Measurements from ENCODE around the gene FRS2. TPM values are rescaled to one million over a fixed set of nuclear protein-coding genes. Genes with fewer than 3 reads are reported as not detected.

FRS2 gene
- total and polyA plus RNA-seq, 10 donors, result 3.4 to 51.7 (median 26.5) TPM

DNA sequence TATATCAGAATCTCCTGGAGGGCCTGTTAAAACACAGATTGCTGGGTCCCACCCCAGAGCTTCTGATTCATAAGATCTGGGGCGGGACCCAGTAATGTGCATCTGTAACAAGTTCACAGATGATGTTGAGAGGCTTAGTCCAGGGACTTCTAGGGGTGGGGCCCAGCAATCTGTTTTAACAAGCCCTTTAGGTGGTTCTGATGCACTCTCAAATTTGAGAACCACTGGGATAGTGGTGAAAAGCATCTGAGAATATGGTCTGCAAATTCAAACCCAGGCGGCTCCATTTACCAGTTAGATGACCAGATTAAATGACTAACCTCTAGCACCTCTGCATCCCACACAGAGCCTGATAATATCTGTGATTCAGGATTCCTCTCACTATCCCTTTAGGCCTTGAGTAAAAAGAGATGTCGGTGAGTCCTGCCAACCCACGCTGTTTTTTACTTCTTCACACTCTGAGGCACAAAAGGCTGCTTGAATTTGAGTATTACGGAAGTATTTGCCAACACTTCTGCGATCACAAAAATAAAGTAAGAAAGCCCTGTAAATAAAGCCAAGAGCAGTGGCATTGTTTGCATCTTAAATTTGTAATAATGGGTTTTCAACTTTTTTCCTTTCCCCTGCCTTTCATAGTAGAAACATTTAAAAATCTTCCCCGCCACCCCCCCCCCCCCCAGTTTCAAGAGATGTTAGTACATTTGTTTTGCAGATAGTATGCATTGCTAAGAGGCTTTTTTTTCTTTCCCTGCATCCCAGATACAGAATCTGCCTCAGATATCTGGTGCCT is 1.8 kb upstream of the FRS2 start:
- 86 to 93% (median 90%) methylated on average over 6 to 7 of the region's 7 CpGs for WGBS, 5 donors
- no peak for DNase-seq
- Histone ChIP-seq H3K4me3 (no peak overlapping the region), H3K27ac (peak overlapping the region in 1 of 8 donors; percentile 6), H3K36me3 (no peaks in the 10 kb centered on the region), H3K9me3 (no peaks in the 10 kb centered on the region), H3K27me3 (replicated peaks in 1 of 7) (no peaks in the 10 kb centered on the region), H3K4me1 (peaks cover 18 to 58% (median 40%) of the 10 kb centered on the region in 6 donors)
- TF ChIP-seq POLR2A (IDR thresholded peaks at IDR 0.05), result no peak
- no peak for TF ChIP-seq POLR2AphosphoS5 (IDR thresholded peaks at IDR 0.05)
- TF ChIP-seq, protein P1, sequence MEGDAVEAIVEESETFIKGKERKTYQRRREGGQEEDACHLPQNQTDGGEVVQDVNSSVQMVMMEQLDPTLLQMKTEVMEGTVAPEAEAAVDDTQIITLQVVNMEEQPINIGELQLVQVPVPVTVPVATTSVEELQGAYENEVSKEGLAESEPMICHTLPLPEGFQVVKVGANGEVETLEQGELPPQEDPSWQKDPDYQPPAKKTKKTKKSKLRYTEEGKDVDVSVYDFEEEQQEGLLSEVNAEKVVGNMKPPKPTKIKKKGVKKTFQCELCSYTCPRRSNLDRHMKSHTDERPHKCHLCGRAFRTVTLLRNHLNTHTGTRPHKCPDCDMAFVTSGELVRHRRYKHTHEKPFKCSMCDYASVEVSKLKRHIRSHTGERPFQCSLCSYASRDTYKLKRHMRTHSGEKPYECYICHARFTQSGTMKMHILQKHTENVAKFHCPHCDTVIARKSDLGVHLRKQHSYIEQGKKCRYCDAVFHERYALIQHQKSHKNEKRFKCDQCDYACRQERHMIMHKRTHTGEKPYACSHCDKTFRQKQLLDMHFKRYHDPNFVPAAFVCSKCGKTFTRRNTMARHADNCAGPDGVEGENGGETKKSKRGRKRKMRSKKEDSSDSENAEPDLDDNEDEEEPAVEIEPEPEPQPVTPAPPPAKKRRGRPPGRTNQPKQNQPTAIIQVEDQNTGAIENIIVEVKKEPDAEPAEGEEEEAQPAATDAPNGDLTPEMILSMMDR (IDR thresholded peaks at IDR 0.05 in 8 of 11, conservative IDR thresholded peaks at IDR 0.05 in 3 of 11), result no peak
- intact Hi-C loops (cut with DNase I; ENCODE audit: low total_unique reads), result no loop called here

DNA sequence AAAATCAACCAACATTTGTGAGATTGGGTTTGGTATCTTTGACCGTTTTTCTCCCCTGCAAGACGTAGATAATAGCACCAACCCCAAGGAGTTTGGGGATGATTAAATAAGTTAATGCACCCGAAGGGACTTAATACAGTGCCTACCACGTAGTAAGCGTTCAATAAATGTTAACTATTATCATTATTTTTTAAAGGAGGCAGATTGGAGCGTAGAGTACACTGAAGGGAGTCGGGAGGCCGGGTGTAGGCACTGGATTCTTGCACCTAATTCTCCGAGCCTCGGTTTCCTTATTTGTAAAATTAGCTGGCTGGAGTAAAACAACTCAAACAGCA is 367 bp upstream of the FRS2 start:
- H3K27ac ChIP-seq, result peak overlapping the region; percentile 70 to 94 (median 93)
- intact Hi-C loops (cut with DNase I; ENCODE audit: low total_unique reads), result no loop called here

DNA sequence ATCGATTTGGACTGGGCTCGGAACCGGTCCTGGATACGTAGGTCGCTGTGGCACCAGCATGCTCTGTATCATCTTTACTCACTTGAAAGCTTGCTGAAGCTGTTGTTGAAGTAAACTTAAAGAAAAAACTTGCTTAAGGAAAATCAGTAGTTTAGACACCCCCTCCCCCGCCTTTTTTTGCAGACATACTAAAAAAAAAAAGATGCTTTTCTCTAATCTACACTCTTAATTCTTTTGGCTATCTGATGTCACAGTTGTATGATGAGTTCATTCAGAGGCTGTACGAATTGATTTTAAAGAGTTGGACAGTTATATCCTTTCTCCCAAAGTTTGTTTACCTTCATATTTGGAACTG is 865 bp downstream of the FRS2 start:
- intact Hi-C loops (cut with DNase I; ENCODE audit: low total_unique reads), result no loop called here
- Histone ChIP-seq H3K27ac (peak overlapping the region in 7 of 8 donors; percentile 89 to 94 (median 93)), H3K4me3 (peak overlapping the region; percentile 72 to 93 (median 90)), H3K4me1 (peaks cover 18 to 84% (median 67%) of the 10 kb centered on the region in 6 donors), H3K36me3 (no peaks in the 10 kb centered on the region), H3K9me3 (no peaks in the 10 kb centered on the region), H3K27me3 (replicated peaks in 1 of 7) (no peaks in the 10 kb centered on the region)
- no peak for DNase-seq
- 2 to 6% (median 4%) methylated on average over 7 of the region's 7 CpGs for WGBS, 5 donors
- TF ChIP-seq, protein P1 (IDR thresholded peaks at IDR 0.05 in 8 of 11, conservative IDR thresholded peaks at IDR 0.05 in 3 of 11), result no peak
- no peak for TF ChIP-seq POLR2A (IDR thresholded peaks at IDR 0.05)
- no peak for TF ChIP-seq POLR2AphosphoS5 (IDR thresholded peaks at IDR 0.05)

More for the DNA sequence above, 367 bp upstream of the FRS2 start:
- H3K27me3 ChIP-seq (replicated peaks in 1 of 7), result no peaks in the 10 kb centered on the region
- TF ChIP-seq, protein P1 (IDR thresholded peaks at IDR 0.05 in 8 of 11, conservative IDR thresholded peaks at IDR 0.05 in 3 of 11), result no peak
- no peak for TF ChIP-seq POLR2AphosphoS5 (IDR thresholded peaks at IDR 0.05)
- no peak for TF ChIP-seq POLR2A (IDR thresholded peaks at IDR 0.05)
- H3K9me3 ChIP-seq, result no peaks in the 10 kb centered on the region
- H3K4me3 ChIP-seq, result peak overlapping the region; percentile 72 to 93 (median 90)
- no peak for DNase-seq
- H3K4me1 ChIP-seq, result peaks cover 18 to 72% (median 54%) of the 10 kb centered on the region in 6 donors
- WGBS, 5 donors, result 23 to 45% (median 32%) methylated on average over 10 of the region's 10 CpGs
- H3K36me3 ChIP-seq, result no peaks in the 10 kb centered on the region

DNA sequence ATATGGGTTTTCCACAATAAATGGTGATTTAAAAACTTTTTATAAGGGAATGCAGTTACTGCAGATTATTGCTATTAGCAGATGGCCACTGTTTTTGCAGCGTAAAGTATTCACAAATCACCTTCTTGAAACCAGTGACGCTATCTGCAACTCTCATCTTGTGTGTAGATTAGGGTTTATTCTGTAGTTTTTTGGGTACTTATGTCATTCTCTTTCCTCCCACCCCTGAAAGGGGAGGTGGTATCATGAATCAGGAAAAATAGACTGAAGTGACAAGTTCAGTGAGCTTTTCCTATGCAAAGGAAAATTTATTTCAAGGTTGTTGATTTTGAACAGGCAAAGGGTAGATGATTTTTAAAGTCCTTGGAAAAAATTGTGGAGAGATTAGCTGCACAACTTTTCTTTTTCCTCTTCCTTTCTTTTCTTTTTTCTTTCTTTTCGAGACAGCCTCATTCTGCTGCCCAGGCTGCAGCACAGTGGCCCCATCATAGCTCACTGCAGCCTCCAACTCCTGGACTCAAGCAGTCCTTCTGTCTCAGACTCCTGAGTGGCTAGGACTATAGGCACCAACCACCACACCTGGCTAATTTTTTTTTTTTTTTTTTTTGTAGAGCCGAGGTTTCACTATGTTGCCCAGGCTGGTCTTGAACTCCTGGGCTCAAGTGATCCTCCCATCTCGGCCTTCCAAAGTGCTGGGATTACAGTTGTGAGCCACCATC is 1.6 kb downstream of the FRS2 start:
- TF ChIP-seq POLR2AphosphoS5 (IDR thresholded peaks at IDR 0.05), result no peak
- TF ChIP-seq, protein P1 (IDR thresholded peaks at IDR 0.05 in 8 of 11, conservative IDR thresholded peaks at IDR 0.05 in 3 of 11), result no peak
- TF ChIP-seq POLR2A (IDR thresholded peaks at IDR 0.05), result no peak
- Histone ChIP-seq H3K9me3 (no peaks in the 10 kb centered on the region), H3K4me3 (peak overlapping the region in 6 of 8 donors; percentile 72 to 93 (median 90)), H3K27me3 (replicated peaks in 1 of 7) (no peaks in the 10 kb centered on the region), H3K36me3 (no peaks in the 10 kb centered on the region), H3K4me1 (peaks cover 18 to 89% (median 73%) of the 10 kb centered on the region in 6 donors), H3K27ac (no peak overlapping the region)
- intact Hi-C loops (cut with DNase I; ENCODE audit: low total_unique reads), result no loop called here
- WGBS, 5 donors, result 64 to 71% (median 66%) methylated on average over 5 of the region's 5 CpGs
- DNase-seq, result no peak

Measured in spleen (tissue), 11 donors.